BJ (cell line): Measurements from ENCODE around the gene HOXA10. TPM values are rescaled to one million over a fixed set of nuclear protein-coding genes. Genes with fewer than 3 reads are reported as not detected.

ENCODE experiments used
- CTCF ChIA-PET: fragments of 350-600 bp; formaldehyde crosslinking; extraction: SDS; loops from one replicate; lab custom pipeline; 2021; ENCODE audit warnings: antibody characterized with exemption, inconsistent platforms; lab: Yijun Ruan, JAX
- POLR2A ChIA-PET: fragments of 300-600 bp; sonication (Branson Sonifier 250); formaldehyde crosslinking; extraction: SDS; loops from one replicate; lab custom pipeline; 2021; ENCODE audit warnings: antibody characterized with exemption; lab: Charles Lee
- DNase-seq: peaks from one replicate; pipeline ENCODE4 v3.0.0-alpha.2; 2011; ENCODE audit warnings: low read depth
- H3K27me3 ChIP-seq: 2 replicates; pipeline ENCODE4 v1.6.0; 2011; ENCODE audit warnings: low read length; ENCODE audit not compliant: control insufficient read depth, insufficient read depth
- H3K36me3 ChIP-seq: 2 replicates; pipeline ENCODE4 v1.5.1; 2011; ENCODE audit warnings: low read length; ENCODE audit not compliant: control insufficient read depth, insufficient read depth
- H3K4me3 ChIP-seq: 2 replicates; pipeline ENCODE4 v1.5.1; 2011; ENCODE audit warnings: low read depth, mild to moderate bottlenecking, control low read depth, low read length
- polyA plus RNA-seq: library from polyadenylated mRNA; depleted of rRNA; stranded (reverse); fragments of >200 nt; gene quantifications from 2 replicates; pipeline ENCODE4 v1.2.3, GENCODE V29; 2011
- TF ChIP-seq, protein P1 (sequence below): IDR thresholded peaks from 2 replicates; pipeline ENCODE4 v1.5.1; 2011; ENCODE audit warnings: low read depth, mild to moderate bottlenecking, control low read depth, inconsistent platforms, low read length, moderate library complexity; ENCODE audit not compliant: insufficient read depth

HOXA10 gene
- polyA plus RNA-seq, 1 experiment = 54.7 TPM

- Histone ChIP-seq H3K36me3 (no peaks in the 10 kb centered on the region), H3K4me3 (no peak overlapping the region), H3K27me3 (no peaks in the 10 kb centered on the region)
- no peak for DNase-seq
- TF ChIP-seq, protein P1, sequence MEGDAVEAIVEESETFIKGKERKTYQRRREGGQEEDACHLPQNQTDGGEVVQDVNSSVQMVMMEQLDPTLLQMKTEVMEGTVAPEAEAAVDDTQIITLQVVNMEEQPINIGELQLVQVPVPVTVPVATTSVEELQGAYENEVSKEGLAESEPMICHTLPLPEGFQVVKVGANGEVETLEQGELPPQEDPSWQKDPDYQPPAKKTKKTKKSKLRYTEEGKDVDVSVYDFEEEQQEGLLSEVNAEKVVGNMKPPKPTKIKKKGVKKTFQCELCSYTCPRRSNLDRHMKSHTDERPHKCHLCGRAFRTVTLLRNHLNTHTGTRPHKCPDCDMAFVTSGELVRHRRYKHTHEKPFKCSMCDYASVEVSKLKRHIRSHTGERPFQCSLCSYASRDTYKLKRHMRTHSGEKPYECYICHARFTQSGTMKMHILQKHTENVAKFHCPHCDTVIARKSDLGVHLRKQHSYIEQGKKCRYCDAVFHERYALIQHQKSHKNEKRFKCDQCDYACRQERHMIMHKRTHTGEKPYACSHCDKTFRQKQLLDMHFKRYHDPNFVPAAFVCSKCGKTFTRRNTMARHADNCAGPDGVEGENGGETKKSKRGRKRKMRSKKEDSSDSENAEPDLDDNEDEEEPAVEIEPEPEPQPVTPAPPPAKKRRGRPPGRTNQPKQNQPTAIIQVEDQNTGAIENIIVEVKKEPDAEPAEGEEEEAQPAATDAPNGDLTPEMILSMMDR = no peak
- CTCF ChIA-PET = interaction anchor here (1.6 to 6.9 kb wide), 2 partner anchors 8 to 11 kb away, joined by 6 to 74 read pairs; partner anchors contain the start of gene HOXA5
- POLR2A ChIA-PET = no interaction called here
Measured at GRCh38 chr7:27154369-27154768, 19.8 kb downstream of the HOXA10 start.

GRCh38 chr7:27153526-27153925 is 20.6 kb downstream of the HOXA10 start:
- TF ChIP-seq, protein P1 = no peak
- no peaks in the 10 kb centered on the region for H3K27me3 ChIP-seq
- no peak for DNase-seq
- CTCF ChIA-PET = interaction anchor here (1.6 to 6.9 kb wide), 3 partner anchors 9 to 788 kb away, joined by 5 to 74 read pairs (median 6); partner anchors contain the start of gene HOXA5
- no peak overlapping the region for H3K4me3 ChIP-seq
- POLR2A ChIA-PET = no interaction called here
- no peaks in the 10 kb centered on the region for H3K36me3 ChIP-seq

DNA sequence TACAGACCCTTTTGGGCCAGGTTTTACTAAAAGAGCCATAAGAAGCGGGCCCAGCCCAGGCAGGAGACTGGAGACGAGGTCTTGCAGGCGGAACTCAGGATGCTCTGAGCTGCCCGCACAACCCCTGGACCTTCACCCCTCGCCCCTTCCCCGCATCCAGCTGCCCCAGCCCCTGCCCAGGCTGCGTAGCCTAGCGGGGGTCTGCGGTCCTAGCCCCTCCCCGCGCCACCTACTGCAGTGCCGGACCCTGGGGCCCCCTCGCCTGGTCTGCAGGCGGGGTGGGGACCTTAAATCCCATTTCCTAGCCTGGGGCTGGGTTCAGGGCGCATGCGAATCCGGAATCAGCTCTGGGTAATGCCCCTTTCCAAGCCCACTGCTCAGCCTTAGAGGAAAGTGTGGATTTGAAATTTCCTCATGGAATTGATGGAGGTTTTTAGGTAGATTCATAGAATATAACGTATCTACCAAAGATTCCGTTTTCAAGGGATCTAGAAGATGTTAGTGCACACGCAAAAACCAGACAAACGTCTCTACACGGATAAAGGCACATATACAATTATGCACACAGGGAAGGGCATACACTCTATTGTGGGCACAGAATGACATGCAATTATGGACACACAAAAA is 21.2 kb downstream of the HOXA10 start:
- ChIA-PET CTCF (interaction anchor here (1.4 to 6.9 kb wide), 4 partner anchors 9 to 787 kb away, joined by 5 to 74 read pairs (median 8); partner anchors contain the start of gene HOXA5), POLR2A (no interaction called here)
- Histone ChIP-seq H3K4me3 (peak overlapping the region; percentile 3; the same call in 1 of the 2 replicates), H3K27me3 (no peaks in the 10 kb centered on the region), H3K36me3 (no peaks in the 10 kb centered on the region)
- TF ChIP-seq, protein P1 = no peak
- no peak for DNase-seq

- H3K4me3 ChIP-seq = peak within 1 kb of the TSS; percentile 59
- CTCF ChIA-PET = interaction anchor here (0.6 to 6.9 kb wide), 10 partner anchors 7 to 786 kb away, joined by 3 to 74 read pairs (median 6); partner anchors contain the start of gene HOXA5
- no peak for DNase-seq
- H3K27me3 ChIP-seq = no peaks in the 10 kb centered on the region
- TF ChIP-seq, protein P1 = no peak
- H3K36me3 ChIP-seq = no peaks in the 10 kb centered on the region
- POLR2A ChIA-PET = no interaction called here
Measured at GRCh38 chr7:27151931-27152815, 21.9 kb downstream of the HOXA10 start, which contains the start of gene HOXA3. Gene HOXA3, minus strand, starts transcription at chr7:27152583. Its CDS starts 41,943 bp downstream, at chr7:27110640.
